ENCODE measurements around the gene SORCS1.

The SORCS1 gene

DNA sequence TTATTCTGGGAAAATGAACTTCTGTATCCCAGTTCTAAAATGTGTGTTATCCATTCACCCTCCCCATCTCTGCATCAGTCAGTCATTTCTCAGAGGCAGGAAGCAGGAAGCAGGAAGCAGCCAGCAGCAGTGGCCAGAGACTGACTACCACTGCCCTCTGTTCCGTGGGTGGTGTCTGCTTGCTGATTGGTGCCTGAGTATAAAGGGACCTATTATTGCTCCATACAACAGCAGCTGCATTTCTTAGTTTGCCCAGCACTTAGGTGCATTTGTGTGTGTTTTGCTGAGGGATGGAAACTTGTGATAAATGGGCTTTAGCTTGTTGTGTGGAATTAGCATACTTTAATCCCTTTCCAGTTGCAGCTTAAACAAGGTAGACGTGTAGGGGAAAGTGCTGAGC lies 582.2 kb downstream of the SORCS1 start:
- Histone ChIP-seq H3K9me2 (ENCODE audit: low read depth, low read length) (no peaks in the 10 kb centered on the region), H3F3A (ENCODE audit: insufficient read depth, low read length) (no peaks in the 10 kb centered on the region), H4K20me1 (ENCODE audit: insufficient read depth, low read length) (no peaks in the 10 kb centered on the region), H3K4me3 (ENCODE audit: low read depth, low read length, poor library complexity, severe bottlenecking) (no peak overlapping the region), H3K36me3 (ENCODE audit: insufficient read depth, low read length) (no peaks in the 10 kb centered on the region), H3K9ac (ENCODE audit: low read length) (no peak overlapping the region), H3K27me3 (ENCODE audit: insufficient read depth, low read length) (no peaks in the 10 kb centered on the region), H3K27ac (ENCODE audit: low read depth, low read length, poor library complexity, severe bottlenecking) (no peak overlapping the region), H2AFZ (ENCODE audit: low read length) (no peak overlapping the region), H3K4me2 (ENCODE audit: low read length) (no peak overlapping the region), H3K79me2 (ENCODE audit: insufficient read depth, low read length) (no peaks in the 10 kb centered on the region), H3K9me3 (ENCODE audit: low read length) (no peaks in the 10 kb centered on the region), H3K4me1 (ENCODE audit: insufficient read depth, low read length, severe bottlenecking) (no peaks in the 10 kb centered on the region)
- TF ChIP-seq, protein P1, sequence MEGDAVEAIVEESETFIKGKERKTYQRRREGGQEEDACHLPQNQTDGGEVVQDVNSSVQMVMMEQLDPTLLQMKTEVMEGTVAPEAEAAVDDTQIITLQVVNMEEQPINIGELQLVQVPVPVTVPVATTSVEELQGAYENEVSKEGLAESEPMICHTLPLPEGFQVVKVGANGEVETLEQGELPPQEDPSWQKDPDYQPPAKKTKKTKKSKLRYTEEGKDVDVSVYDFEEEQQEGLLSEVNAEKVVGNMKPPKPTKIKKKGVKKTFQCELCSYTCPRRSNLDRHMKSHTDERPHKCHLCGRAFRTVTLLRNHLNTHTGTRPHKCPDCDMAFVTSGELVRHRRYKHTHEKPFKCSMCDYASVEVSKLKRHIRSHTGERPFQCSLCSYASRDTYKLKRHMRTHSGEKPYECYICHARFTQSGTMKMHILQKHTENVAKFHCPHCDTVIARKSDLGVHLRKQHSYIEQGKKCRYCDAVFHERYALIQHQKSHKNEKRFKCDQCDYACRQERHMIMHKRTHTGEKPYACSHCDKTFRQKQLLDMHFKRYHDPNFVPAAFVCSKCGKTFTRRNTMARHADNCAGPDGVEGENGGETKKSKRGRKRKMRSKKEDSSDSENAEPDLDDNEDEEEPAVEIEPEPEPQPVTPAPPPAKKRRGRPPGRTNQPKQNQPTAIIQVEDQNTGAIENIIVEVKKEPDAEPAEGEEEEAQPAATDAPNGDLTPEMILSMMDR (IDR thresholded peaks at IDR 0.05; ENCODE audit: low read length) = no peak
- TF ChIP-seq EZH2 (IDR thresholded peaks at IDR 0.05; ENCODE audit: borderline replicate concordance, low read length) = no peak

DNA sequence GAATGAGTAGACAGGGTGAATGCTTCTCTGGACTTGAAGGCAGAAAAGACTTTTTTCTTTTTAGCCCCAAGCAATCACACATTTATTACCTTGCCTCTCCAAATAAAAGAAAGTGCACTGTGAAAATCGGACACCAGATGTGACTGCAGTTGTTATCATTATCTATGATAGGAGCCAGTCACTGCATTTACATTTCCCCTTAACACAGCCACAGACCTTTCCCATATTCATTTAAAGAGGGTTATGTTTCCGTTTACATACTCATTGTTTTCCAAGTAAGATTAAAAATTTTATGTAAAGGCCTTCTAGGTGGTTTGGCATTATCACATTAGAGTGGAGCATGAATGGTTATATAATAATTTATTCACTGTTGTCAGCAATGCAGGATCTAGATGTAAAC lies 586.8 kb downstream of the SORCS1 start:
- no peaks in the 10 kb centered on the region for H3K79me2 ChIP-seq (ENCODE audit: insufficient read depth, low read length)
- H4K20me1 ChIP-seq (ENCODE audit: insufficient read depth, low read length) = no peaks in the 10 kb centered on the region

DNA sequence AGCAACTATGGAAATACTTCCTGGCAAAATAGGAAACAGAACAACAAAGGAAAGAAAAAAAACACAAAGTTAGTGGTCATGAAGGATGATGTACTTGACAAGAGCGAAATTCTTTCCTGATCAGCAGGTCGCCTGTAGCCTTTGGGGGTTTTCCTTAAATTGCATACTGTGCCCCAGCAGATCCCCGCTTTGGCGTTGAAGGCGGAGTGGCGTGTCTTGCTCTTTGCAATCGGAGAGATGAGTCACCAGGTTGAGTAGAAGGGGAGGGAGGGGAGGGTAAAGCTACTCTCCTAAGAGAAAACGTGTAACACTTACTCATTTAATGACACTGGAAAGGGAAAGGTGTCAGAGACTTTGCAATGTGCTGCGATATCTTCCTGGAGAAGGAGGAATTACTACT lies 587.2 kb downstream of the SORCS1 start:
- Histone ChIP-seq H3K9me2 (ENCODE audit: low read depth, low read length) (no peaks in the 10 kb centered on the region), H3K4me3 (ENCODE audit: low read depth, low read length, poor library complexity, severe bottlenecking) (no peak overlapping the region), H3K27ac (ENCODE audit: low read depth, low read length, poor library complexity, severe bottlenecking) (no peak overlapping the region), H3K4me2 (ENCODE audit: low read length) (no peak overlapping the region), H4K20me1 (ENCODE audit: insufficient read depth, low read length) (no peaks in the 10 kb centered on the region), H3F3A (ENCODE audit: insufficient read depth, low read length) (no peaks in the 10 kb centered on the region), H3K79me2 (ENCODE audit: insufficient read depth, low read length) (no peaks in the 10 kb centered on the region), H3K36me3 (ENCODE audit: insufficient read depth, low read length) (no peaks in the 10 kb centered on the region), H3K9ac (ENCODE audit: low read length) (no peak overlapping the region), H3K4me1 (ENCODE audit: insufficient read depth, low read length, severe bottlenecking) (no peaks in the 10 kb centered on the region), H3K9me3 (ENCODE audit: low read length) (no peaks in the 10 kb centered on the region), H3K27me3 (ENCODE audit: insufficient read depth, low read length) (no peaks in the 10 kb centered on the region), H2AFZ (ENCODE audit: low read length) (no peak overlapping the region)
- no peak for TF ChIP-seq EZH2 (IDR thresholded peaks at IDR 0.05; ENCODE audit: borderline replicate concordance, low read length)
- TF ChIP-seq, protein P1 (IDR thresholded peaks at IDR 0.05; ENCODE audit: low read length) = no peak

More for the DNA sequence above, 586.8 kb downstream of the SORCS1 start:
- H3K36me3 ChIP-seq (ENCODE audit: insufficient read depth, low read length) = no peaks in the 10 kb centered on the region
- no peaks in the 10 kb centered on the region for H3K9me2 ChIP-seq (ENCODE audit: low read depth, low read length)
- no peaks in the 10 kb centered on the region for H3F3A ChIP-seq (ENCODE audit: insufficient read depth, low read length)
- H3K9me3 ChIP-seq (ENCODE audit: low read length) = no peaks in the 10 kb centered on the region
- H3K27ac ChIP-seq (ENCODE audit: low read depth, low read length, poor library complexity, severe bottlenecking) = no peak overlapping the region
- H3K4me2 ChIP-seq (ENCODE audit: low read length) = no peak overlapping the region
- H3K4me3 ChIP-seq (ENCODE audit: low read depth, low read length, poor library complexity, severe bottlenecking) = no peak overlapping the region
- no peaks in the 10 kb centered on the region for H3K4me1 ChIP-seq (ENCODE audit: insufficient read depth, low read length, severe bottlenecking)
- H3K9ac ChIP-seq (ENCODE audit: low read length) = no peak overlapping the region
- H2AFZ ChIP-seq (ENCODE audit: low read length) = no peak overlapping the region
- no peaks in the 10 kb centered on the region for H3K27me3 ChIP-seq (ENCODE audit: insufficient read depth, low read length)
- TF ChIP-seq, protein P1 (IDR thresholded peaks at IDR 0.05; ENCODE audit: low read length) = no peak
- no peak for TF ChIP-seq EZH2 (IDR thresholded peaks at IDR 0.05; ENCODE audit: borderline replicate concordance, low read length)
